NCI-H128 (cell line): ENCODE results near the gene POLR3GL.
A peak's percentile ranks its signal among the peaks of the same experiment; 100 is the strongest.

Source experiments
- DNase-seq: peaks from one replicate; lab custom pipeline; 2025; ENCODE audit not compliant: unreplicated experiment; lab: John Stamatoyannopoulos, UW

The POLR3GL gene

DNA sequence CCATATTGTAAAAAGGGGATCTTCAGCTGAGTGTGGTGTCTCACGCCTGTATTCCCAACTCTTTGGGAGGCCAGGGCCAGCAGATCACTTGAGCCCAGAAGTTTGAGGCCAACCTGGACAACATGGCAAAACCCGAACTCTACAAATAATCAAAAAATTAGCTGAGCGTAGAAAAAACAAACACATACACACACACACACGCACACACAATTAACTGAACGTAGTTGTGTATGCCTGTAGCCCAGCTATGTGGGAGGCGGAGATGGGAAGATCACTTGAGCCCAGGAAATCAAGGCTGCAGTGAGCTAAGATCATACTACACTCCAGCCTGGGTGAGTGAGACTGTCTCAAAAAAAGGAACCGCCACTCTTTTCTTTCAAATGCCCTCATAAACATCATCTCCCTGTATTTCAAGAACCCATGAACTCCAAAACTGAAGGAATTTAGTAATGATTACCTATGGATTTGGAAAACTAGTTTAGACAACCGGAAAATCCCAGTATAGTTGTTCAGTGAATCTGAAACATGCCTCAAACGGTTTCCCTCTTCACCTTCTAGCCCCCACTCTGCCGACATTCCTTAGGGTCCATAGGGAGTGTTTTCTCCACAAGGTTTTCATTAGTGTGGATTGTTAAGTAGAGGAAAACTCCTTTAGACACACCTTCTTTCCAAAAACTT is 27.4 kb downstream of the POLR3GL start:
- DNase-seq: no peak

DNA sequence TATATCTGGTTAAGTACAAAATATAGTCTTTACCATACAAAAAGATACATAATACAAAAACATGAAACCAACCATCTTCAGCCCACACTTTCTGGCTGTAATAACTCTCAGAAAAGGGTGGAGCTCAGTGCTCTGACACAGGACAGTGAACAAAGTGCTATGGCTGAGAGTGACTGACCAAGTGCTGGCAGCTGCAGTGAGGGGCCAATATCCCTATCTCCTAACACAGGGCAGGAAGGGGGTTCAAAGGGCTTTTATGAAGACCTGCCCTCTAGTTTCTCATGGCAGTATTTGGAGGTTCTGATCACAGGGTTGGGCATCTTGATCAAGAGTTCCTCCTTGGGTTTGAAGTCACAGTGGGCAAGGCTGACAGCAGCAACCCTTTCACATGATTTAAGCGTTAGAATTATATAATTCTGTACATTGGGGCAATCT is 28.0 kb downstream of the POLR3GL start:
- no peak for DNase-seq

DNA sequence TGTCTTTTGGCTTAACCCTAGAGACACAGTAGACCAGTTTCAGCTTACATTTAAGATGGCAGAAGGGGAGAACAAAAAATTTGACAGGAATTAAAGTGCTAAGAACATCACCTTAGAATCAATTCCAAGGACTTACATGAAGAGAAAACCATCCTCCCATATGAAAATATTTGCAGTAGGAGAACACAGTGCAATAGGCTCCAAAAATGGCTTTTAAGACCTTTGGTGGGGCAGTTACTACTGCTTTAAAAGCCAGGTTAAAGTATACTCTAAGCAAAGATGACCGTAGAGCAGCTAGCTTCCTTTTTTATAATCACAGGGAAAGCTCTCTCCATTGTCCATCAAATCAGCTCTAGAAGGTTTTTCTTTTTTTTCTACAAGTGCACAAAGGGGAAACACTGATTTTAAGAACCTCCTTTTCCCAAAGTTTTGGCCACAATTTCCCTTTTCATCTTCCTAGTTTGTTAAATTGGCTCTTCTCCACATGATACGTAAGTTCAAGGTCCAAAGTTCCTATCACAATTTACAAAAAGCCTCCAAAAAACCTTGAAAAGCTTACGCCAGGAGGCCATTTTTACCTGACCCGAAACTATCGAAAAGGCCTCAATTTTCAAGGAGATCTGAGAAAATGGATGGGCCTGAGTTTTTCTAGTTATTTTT is 28.6 kb downstream of the POLR3GL start:
- DNase-seq: no peak

DNA sequence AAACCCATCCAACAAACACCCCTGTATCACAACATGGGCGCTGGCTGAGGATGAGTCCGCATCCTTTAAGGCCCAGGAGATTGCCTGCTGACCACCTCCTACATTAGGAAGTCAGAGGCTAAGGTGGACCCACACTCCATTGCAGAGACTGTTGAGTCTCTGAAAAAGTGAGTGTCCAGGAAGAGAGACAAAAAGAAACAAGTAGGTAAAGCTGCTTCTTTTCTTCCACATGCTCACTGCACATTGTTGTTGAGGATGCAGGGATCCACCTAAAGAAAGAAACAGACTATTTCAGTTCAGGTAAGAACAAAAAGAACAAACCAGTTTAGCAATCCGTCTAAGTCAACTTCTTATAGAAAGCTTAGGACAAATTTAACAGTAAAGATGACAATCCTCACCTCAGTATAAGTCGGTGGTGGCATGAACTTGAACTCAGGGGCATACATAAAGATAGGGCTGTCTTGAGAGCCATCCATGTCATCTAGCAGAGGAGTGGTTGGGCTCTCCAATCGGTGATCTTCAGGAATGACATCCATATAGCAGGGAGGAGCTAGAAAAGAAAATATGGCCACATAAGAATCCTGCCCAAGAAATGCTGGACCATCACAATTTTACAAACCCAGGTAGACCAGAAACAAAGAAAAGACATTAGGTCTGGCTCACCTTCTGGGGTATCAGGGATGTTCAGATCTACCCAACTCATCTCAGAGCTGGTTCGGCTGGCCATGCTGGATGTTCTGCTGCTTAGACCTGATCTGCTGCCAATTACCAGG is 29.3 kb downstream of the POLR3GL start:
- DNase-seq: no peak

DNA sequence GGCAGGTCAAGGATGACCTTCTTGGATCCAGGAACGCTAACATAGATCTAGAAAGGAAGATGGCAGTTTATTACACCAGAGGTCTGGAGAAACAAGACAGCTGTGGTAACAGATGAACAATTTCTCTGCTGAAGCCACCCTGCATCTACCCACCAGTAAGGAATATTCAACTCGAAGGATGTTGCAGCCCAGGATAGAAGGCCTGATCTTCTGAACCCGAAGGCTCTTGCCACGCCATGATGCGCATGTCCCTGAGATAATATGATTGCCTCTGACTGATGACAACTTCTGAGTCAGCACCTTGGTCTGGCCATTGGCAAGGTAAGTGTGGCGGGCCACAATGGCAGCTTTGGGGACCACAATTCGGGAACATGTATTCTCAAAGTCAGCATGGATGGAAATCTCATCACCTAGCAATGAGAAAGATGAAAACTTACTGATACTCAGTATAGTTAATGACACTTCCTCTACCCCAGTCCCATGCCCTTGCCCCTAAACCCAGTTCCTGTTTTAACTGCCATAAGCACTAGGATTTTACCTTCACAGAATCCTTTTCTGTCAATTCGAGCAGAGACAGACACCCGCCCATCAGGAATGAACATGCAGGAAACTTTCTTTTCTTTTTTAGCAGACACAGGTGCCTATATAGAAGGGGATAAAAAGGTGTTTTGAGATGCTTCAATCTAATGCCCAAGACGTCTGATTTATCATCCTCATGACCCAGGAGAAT is 30.1 kb downstream of the POLR3GL start:
- DNase-seq: no peak

DNA sequence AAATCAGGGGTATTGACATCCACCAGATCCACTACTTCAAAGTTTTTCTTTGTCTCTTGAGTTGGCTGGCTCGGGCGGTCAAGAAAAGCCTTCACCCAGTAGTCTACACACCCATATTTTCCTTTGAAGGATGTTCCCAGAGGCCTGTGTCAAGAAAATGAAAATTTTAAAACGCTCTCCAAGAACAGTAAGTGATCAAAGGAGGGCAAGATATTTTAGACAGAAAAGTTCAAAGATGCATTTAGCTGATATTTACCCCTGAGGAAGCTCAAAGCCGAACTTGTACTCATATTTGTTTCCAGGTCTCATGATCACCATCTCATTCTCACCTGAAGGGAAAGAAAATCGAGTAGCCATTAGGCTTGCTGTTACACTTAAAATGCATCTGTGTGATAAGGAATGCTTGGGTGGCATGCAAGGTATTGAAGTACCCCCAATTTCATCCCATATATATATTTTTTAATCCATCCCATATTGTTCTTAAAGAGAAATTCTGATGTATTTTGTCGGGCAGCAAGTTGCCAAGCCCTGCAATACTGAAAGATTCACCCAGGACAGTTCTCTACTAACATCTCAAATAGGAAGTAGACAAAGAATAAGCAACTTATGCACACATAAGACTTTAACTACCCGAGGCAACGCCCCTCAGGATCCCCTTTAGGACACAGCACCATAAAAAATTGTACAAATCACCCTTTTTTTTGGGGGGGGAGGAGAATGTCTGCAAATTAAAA is 30.8 kb downstream of the POLR3GL start:
- no peak for DNase-seq

DNA sequence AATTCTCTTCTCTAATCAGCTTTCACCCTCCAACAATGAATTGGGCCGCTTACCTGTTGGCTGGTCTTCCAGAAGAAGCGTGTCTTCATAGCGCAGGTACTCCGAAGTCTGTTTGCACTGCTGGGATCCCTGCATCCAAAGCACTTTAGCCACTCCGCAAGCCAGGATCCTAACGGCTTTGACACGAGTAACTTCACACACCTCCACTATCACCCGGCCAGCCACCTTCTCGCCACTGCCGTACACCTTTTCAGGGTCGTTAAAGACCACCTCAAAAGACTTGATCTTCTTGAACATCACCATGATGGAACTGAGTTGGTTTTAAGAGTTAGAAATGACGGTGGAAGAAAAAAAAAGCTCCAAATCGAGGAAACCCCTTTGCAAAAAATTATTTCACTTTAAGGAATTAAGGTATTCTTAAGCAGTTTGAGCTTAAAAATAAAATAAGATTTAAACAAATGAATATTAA is 31.5 kb downstream of the POLR3GL start:
- DNase-seq: no peak

DNA sequence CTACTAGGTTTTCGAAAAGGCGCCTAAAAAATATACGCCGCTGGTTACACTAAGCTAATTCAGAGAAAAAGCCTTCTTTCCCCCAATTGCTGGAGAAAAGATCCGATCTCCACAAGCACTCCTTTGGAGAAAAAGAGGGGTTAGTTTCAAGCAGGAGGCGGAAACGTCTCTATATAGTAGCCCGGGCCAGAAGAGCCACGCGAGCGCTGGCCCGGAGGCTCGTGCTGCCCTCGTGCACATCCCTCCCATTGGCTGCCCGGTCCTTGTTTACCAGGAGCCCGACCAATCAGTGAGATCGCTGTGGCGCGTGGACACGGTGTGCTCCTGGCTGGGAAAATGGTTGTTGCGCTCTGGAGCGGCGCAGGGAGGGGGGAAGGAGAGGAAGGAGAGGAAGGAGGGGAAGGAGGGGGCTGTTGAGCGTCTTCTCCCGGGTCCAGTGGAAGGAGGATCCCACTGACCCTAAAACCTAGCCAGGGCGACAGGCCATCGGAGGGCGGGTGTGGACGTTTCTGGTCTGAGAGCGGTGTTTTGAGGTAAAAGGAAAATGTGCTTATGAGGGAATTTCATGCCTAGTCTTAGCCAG is 32.0 kb downstream of the POLR3GL start, which contains the start of gene TXNIP:
Gene TXNIP, minus strand, starts transcription at position 147 of the 583 bp plus-strand sequence. CDS start 313 bp downstream, outside the sequence.
- DNase-seq: peak; percentile 99

DNA sequence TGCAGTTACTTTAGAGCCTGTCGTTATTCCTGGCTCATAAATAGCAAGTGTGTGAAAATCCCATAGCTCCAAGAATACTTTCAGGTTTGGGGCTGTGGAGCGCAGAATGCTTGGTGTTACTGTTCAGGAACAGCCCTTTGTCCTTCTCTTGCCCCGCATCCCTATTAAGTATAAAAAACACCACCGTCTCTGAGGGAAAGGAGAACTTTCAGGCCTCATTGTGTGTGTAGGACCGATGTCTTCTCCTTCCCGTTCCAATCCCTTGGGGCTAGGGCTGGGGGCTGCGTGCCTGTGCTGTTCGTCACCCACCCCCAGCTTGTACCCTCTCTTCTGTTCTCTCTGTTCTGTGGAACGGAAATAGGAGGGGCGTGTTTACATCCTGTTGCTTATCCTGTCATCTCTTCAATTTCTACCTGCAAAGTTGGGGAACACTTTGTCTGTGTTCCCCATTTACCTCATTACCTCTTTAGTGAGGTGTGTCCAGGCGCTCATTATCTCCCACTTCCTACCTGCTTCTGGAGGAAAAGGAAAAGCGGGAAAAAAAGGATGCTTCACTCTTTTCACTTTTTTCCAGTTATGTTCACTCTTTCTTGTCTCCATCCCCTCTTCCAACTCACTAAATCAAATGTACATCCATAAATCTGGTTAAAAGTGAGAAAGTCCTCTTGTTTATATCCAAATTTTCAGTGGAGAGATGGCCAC is 32.7 kb downstream of the POLR3GL start:
- no peak for DNase-seq

DNA sequence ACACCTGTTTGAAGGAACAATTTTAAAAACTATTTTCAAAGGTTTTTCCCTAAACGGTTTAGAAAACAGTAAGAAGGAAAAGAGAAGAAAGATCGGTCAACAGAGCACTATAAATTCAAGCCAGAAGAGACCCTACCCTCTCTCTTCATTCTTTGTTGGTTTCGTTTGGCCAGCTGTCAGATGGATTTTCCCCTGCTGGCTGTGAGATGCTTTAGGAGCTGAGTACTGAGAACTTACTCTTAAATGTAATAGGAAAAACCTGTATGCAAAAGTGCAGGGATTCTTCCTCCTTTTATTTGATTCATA is 33.2 kb downstream of the POLR3GL start:
- no peak for DNase-seq

DNA sequence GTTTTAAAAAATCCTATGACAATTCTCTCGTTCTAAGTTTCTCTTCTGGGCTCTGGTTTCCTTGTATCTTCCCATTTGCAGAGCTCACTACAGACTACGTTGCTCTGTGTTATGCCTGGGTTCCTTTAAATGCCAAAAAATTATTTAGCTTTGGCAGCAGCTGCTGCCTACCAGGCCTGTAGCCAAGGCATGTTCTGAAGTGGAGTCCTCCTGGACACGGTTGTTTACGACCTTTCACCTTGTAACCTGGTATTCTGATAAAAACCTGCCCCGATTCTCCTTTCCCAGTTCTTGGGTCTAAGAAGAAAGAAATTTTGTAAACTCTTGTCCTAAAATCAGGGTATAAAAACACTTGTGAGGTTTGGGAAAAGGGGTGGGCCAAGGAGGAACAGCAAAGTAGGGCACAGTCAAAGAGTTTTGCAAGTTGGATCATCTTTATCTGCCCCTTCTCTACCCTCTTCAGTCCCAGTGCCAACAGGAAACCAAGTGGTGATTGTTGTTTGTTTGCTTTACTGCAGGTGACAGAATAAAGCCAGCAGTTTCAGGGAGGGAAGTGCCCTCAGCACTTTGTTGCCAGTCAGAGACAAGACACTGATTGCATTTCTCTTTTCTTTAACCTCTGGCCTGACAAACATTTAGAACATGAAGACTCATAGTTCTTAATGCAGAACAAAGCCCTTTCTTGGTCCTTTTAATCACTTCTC is 35.0 kb downstream of the POLR3GL start:
- DNase-seq: no peak

DNA sequence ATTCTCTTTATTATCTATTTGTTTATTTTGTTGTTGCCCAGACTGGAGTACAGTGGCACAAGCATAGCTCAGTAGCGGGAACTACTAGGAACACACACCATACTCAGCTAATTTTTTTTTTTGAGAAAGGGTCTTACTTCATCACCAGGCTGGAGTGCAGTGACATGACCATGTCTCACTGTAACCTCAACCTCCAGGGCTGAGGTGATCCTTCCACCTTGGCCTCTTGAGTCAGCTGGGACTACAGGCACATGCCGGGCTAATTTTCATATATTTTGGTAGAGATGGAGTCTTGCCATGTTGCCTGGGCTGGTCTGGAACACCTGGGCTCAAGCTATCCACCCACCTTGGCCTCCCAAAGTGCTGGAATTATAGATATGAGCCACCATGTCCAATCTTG is 37.2 kb downstream of the POLR3GL start:
- DNase-seq: no peak

DNA sequence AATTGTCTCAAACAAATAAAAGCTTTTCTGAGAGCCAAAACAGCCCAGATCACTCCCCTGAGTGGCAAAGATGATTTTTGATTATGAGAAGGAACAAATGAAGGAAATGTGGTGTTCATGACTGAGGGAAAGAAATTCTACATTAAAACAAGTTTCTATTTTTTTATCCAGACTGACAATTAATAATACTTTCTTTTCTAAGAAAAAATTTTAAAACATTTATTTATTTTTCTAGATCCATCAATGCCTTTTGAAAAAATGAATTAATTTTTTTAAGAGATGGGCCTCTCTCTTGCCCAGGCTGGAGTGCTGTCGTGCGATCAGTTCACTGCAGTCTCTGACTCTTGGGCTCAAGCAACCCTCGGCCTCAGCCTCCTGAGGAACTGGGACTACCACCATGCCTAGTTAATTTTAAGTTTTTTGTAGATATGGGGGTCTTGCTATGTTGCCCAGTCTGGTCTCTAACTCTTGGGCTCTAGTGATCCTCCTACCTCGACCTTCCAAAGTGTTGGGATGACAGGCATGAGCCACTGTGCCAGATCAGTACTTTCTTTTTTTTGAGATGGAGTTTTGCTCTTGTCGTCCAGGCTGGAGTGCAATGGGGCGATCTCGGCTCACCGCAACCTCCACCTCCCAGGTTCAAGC is 43.1 kb downstream of the POLR3GL start:
- DNase-seq: no peak

DNA sequence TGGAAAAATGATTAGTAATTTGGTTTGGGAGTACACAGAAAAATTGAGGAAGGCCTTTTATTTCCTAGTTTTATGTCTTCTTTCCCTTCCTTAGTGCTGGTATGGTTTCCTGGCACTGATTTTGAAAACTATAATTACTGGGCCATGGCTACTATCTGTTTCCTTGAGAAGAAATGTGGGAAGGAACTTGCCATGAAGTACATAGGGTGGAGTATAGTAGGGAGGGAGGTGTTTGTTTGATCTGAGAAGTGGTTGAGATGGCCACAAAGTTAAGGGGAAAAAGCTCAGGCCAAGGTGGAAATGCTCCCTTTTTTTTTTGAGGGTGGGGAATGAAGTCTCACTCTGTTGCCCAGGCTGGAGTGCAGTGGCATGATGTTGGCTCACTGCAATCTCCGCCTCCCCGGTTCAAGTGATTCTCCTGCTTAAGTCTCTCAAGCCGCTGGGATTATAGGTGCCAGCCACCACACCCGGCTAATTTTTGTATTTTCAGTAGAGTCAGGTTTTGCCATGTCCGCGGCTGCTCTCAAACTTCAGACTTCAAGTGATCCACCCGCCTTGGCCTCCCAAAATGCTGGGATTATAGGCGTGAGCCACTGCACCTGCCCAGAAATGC is 45.7 kb downstream of the POLR3GL start:
- no peak for DNase-seq

DNA sequence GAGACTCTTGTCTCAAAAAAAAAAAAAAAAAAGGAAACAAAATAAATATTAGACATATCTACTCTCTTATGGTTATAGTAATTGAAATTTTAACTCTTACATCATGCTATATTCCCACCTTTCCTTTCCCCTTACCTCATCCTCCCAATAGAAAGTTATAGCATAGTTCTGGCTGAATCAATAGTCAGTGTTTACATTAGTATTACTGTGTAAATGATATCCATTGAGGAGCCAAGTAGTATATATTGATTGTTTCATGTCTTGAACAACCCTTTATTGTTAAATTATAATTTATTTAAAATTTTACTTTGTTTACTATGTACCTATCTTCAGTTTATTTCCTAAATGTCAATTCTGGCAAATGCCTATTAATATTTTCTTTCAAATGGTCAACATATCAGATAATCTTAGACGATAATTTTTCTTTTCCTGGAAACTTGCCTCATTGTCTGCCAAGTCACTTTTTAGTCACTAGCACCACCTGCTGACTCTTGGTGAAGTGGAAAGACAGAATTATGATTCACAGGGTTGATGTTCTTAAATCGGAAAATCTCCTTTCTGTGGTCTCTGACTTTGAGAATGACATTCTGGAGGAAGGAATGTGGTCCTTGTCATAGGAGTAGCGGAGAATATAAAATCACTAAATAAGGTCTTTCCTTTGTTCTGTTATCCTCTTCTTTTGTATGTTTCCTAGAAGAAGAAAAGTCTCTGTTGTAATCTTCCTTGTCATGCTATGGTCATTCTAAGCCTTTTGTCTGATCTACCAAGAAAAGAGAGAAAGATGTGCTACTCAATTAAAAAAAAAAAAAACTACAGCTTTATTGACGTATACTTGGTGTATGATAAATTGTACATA is 48.4 kb downstream of the POLR3GL start:
- peak; percentile 30 for DNase-seq

DNA sequence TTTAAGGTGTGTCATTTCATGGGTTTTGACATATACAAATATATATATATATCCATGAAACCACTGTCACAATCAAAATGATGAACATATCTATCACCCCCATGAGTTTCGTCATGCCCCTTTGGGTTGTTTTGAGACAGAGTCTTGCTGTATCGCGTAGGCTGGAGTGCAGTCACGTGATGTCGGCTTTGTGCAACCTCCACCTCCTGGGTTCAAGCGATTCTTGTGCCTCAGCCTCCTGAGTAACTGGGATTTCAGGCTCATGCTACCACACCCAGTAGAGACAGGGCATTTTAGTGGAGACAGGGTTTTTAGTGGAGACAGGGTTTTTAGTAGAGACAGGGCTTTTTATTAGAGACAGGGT is 49.1 kb downstream of the POLR3GL start:
- DNase-seq: no peak

DNA sequence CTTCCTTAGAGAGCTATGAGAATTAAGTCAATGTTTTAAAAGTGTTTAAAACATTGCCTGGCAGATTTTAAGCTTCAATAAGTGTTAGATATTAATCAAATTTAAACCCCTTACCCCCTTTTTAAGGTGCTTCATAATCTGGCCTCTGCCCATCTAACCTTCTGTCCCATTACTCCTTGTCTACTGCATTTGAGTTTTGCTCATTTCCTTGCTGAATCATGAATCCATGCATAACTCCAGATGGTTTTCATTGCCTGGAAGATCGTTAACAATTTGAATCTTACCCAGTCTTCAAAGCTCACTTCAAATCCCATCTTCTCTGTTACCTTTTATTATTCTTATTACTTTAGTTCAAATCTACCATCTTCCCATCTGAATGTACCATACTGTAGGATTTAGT is 52.4 kb downstream of the POLR3GL start:
- DNase-seq: no peak
